Activated T-cell treated with anti-CD3 and anti-CD28 coated beads for 1 hour (primary cell): ENCODE results near the gene ZNF648.
"Not testable (repeated sequence)": the region's sequence is repeated elsewhere in the genome, so short reads cannot be mapped to it uniquely, and the experiment has no call there.

Experiments used
- DNase-seq: peaks from one replicate; pipeline ENCODE4 v3.0.0-alpha.2; 2020; ENCODE audit warnings: low read depth

ZNF648 gene, protein sequence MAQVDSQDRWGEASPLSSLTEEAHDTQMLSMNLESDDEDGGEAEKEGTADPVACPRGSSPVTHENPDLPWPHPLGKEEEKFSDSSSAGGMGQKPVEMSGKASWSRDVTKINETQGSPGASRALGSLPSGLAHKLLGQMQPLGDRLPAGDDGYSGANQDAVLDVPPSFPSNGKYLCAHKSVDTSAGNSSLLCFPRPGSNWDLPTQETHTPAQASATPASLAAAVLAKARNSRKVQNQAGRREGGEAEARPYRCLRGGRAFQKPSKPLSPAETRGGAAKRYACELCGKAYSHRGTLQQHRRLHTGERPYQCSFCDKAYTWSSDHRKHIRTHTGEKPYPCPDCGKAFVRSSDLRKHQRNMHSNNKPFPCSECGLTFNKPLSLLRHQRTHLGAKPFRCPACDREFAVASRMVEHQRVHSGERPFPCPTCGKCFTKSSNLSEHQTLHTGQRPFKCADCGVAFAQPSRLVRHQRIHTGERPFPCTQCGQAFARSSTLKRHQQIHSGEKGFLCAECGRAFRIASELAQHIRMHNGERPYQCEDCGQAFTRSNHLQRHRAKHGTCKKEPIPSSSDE

GRCh38 chr1:182061594-182061993, at the start of gene ZNF648:
TSS of gene ZNF648 (minus strand) at chr1:182061712. CDS start at chr1:182058010, 3,702 bp downstream.
- DNase-seq = no peak

DNA sequence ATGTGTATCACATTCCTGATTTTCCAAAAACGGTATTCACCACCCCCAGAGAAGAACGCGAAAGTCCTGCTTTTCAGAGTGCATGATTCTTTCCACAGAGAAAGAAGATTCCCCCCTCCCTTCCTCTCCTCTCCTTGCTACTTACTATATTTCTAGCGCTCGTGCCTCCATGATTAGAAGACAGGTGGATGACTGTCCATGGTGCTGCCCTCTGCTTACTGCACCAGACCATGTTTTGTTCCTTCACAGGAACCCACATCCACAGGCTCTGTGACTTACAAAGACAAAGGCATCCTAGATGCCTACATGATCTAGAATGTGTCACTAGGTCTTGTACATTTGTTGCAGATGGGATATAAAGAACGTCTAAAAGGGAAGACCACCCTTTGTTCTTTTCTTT, 49.1 kb upstream of the ZNF648 start:
- DNase-seq = no peak

DNA sequence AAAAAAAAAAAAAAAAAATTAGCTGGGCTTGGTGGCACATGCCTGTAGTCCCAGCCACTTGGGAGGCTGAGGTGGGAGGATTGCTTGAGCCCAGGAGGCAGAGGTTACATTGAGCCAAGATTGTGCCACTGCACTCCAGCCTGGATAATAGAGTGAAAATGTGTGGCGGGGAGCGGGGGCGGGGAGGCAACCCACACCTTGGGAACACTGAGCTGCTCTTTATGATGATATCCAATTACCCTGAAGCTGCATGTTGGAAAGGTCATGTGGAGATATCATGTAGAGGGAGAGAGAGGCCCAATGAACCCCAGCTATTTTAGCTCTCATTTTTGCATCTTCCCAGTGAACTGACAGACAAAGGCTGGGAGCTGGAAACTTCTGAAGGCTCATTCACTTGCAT, 48.3 kb upstream of the ZNF648 start:
- DNase-seq = no peak

GRCh38 chr1:182107209-182107608, 45.7 kb upstream of the ZNF648 start:
- no peak for DNase-seq

GRCh38 chr1:182102043-182102416, 40.5 kb upstream of the ZNF648 start:
- no peak for DNase-seq

DNA sequence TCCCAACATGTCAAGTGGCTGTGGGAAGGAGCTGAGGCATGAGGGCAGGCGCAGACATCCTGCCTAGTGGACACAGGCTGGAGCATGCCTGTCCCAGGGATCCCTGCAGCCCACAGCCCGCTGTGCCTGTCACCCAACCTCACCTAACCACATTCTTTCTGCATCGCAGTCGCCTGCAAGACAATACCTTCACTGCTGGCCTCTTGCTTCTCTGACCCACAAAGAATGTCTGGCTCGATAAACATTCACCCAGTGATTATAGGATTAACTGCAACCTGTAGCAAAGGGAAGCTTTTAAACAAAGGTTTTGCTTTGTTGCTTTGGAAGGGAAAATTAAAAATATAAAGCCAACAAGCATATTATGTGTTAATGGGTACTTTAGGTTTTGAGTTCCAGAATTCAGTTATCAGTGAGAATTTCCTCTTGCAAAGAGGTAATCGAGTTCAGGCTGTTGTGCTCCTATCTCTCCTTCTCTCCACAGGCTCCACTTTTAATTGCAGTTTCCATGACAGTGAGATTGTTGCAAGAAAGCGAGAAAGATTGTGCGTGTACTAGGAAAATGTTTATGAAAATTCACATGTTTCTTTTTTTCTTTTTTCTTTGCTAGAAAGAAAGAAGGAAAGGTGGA, 40.0 kb upstream of the ZNF648 start:
- no peak for DNase-seq

DNA sequence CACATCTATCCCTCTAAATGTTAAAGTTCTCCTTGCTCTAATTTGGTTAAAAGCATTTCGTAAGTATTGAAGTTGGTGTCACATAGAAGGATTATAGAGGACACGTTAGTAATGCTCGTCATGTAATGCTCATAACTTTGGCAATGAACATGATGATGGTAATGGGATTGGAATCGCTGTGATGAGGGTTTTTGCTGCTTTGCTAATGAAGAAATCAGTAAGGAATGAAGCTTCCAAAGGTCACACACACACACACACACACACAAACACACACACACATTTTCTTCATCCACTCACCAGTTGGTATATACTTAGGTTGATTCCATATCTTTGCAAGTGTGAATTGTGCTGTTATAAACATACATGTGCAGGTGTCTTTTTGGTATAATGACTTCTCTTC, 36.8 kb upstream of the ZNF648 start:
- no peak for DNase-seq

GRCh38 chr1:182095946-182096345, 34.4 kb upstream of the ZNF648 start:
- no peak for DNase-seq

DNA sequence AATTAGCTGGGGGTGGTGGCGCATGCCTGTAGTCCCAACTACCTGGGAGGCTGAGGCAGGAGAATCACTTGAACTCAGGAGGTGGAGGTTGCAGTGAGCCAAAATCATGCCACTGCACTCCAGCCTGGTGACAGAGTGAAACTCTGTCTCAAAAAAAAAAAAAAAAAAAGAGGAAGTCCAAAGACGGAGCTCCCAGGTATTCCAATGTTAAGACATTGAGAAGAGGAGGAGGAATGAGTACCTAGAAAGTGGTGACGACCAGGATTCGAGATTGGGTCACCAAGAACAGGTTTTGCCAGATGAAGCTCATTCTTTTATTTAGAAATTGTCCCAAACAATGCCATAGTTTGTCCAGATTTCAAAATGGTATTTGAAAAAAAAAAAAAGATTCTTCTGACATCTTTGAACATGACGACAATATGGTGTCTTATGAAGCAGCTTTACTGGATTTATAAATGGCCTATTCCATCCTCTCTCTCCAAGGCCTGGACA, 33.0 kb upstream of the ZNF648 start:
- not testable (repeated sequence) for DNase-seq

DNA sequence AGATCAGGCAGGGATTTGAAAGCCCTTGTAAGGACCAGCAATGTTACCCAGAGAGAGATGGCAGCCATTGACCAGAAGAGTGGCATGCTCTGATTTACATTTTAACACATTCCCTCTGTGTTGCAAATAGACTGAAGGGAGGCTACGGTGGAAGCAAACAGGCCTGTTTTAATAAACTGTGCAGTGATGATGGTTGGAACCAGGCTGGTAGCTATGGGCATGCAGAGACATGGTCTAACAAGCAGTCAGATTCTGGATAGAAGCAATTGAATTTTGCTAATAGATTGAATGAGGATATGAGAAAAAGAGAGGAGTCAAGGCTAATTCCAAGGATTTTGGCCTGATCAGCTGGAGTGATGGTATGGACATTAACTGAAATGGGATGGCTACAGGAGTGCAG, 32.3 kb upstream of the ZNF648 start:
- DNase-seq = no peak

DNA sequence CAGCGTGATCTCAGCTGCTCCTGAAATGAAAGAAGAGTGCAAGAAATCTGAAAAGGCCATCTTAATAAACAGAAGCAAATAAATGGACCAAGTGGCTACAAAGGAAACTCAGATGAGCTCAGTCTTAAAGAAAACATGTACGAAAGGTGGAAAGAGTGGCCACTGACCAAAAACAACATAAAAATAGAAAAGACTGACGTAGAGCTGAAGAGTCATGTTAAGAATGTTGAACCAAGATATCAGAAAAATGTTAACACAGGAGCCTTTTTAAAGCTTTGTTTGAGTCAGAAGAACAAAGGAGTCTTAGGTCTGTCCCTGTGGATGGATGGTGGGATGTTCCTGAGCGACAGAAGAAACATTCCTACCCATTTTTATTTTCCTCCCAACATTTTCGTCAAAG, 30.8 kb upstream of the ZNF648 start:
- no peak for DNase-seq

DNA sequence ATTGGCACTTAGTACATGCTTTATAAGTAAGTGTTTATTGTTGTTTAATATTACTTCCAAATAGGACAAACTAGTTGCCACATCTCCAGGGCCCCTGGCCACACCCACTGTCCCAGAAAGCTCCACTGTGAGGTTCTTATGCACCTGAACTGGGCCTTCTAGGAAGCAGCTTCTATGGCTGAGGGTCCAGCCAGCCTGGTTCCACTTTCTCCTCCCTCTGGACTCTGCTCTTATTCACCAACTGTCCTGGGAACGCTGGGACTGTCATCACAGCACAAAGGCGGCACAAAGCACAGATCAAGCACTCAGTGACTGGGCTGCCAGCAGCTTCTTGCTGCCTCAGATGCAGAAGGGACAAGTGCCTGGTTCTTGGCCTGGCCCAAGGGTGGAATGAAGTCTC, 29.6 kb upstream of the ZNF648 start:
- no peak for DNase-seq

DNA sequence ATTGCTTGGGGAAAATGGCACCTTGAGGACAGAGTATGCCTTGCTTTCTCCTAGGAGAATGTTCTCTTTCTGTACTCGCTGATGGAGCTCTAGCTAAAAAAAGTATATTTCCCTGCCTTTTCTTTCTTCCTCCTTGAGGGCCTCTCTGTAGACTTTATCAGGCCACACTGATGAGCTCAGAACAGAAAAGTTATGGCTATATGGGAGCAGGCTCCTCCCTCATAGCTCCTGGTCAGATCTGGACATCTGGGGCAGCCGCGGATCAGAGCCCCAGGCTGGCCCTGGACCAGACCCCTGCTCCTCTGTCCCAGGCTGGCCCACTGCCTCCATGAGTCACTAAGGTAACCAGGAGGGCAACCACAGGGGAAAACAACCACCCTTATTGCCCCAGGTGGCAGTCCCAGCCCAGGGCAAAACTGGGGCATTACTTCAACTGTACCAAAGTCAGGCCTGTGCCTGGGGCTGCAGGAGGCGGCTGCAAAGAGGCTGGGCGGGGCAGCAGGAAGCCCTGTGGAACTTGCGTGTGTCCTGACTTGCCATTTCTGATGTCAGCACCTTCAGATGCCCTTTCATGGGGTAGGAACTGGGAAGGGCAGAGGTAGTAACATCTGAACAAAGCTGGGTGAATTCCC, 26.3 kb upstream of the ZNF648 start:
- DNase-seq = no peak

GRCh38 chr1:182087304-182087703, 25.8 kb upstream of the ZNF648 start:
- DNase-seq = no peak

DNA sequence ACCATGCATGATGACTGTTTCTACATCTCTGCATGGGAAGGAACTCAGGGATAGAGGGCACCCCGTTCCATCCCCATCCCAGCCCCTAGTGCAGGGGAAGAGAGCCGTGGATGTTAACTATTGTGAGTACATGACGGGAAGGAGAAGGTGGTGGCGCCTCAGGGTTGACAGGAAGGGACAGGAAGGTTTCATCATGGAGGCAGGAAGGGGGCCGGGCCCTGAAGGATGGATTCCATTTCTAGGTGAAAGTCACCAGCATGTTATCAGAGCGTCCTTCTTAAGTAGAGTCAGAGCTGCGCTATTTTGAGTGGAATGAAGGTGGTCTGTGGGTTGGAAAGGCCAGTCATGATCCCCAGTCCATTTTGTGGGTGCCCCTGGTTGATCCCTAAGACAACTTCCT, 25.1 kb upstream of the ZNF648 start:
- DNase-seq = no peak

- no peak for DNase-seq
Observed at GRCh38 chr1:182086136-182086535, 24.6 kb upstream of the ZNF648 start.

GRCh38 chr1:182085726-182086125, 24.2 kb upstream of the ZNF648 start:
- DNase-seq = no peak

DNA sequence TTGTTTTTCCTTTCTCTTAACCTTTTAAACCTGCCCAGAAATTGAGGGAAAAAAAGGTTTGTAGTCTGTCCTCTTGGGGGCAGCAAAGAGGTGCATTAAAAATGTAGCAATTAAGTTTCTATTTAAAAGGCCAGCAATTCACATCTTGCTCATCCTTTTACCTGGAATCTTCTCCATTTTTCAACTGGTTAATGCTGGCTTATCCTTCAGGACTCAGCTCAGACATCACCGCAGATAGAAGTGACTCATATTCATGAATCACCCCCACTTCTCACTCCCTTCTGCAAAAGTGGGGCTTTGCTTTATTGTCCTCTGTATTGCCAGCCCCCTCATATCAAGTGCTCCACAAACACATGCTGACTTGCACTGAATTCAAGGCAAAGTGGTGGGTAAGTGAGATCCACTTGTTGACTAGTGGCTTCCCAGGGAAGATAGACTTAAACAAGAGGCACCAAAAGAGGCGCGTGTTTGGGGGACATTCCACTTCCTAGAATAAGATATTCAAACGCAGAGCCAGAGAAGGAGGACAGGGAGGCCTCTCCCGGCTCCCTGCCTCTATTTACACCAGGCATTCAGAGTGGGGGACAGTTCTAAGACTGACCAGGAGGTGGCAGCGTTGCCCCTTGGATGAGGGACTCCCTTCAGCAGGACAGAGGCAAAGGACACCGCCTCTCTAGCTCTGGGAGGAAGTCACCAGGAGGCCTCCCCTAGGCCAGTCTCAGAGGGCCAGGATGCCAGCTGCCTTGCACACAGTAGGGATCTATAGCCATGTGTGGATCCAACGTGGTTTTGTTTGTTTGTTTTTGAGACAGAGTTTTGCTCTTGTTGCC, 23.2 kb upstream of the ZNF648 start:
- DNase-seq = peak; percentile 72

DNA sequence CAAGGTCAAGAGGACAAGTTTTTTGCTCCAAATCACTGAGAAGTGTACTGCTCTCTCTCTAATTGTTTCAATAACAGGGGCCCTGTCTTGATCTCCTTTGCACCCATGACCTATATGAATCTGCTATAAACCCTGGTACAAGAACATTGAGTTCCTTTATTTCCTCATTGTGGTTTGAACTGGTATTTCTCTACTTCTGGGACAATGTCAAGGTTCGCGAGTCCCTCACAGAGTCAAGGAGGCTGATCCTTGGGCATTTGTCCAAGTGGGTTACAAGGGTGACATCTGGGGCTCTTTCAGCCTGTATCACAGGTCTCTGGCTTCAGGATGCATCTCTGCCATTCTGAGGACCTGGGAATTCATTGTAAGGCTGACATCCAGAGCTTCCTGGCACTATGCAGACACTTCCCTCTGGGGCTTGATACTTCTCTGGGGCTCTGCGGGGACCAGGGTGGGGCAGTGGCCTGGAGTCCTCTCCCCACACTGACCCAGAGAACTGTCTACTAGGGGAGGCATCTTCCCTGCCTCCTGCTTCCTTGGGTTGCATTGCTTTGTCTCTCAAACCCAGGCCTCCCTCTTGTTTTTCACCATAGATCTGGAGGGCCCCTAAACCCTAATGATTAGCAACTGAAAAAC, 22.5 kb upstream of the ZNF648 start:
- no peak for DNase-seq

GRCh38 chr1:182080955-182081582, 19.6 kb upstream of the ZNF648 start:
- DNase-seq = no peak

DNA sequence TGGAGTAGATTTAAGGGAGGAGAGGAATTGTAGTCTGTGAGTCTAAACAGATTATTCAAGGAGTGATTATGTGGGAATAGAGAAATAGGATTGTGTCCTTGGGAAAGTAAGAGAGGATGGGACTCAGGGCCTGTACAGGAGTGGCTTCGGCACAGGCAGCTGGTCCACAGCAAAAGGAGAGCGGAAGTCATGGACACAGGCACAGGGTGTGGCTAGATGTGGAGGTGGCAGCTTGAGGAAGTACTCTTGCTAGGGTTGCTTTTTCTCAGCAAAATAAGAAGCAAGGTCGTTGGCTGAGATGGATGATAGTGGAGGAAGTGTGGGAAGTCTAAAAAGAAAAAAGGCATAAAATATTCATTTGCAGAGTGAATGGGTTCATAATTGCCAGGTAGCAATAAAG, 18.5 kb upstream of the ZNF648 start:
- no peak for DNase-seq
